HepG2 (cell line): ENCODE data around the gene C1orf74. TPM values are rescaled to one million over a fixed set of nuclear protein-coding genes. Genes with fewer than 3 reads are reported as not detected.

Source experiments
- ESRRA ChIP-seq: sonication (generic); formaldehyde crosslinking; IDR thresholded peaks from 2 replicates; pipeline ENCODE4 v1.5.1; 2020; ENCODE audit warnings: mild to moderate bottlenecking, low read depth, missing genetic modification reagents
- HHEX ChIP-seq: IDR thresholded peaks from 2 replicates; pipeline ENCODE4 v1.6.1; 2016; ENCODE audit warnings: control low read depth
- KDM2A ChIP-seq: sonication (generic); formaldehyde crosslinking; IDR thresholded peaks from 2 replicates; pipeline ENCODE4 v1.4.0; 2020; ENCODE audit warnings: low read depth, missing genetic modification reagents, borderline replicate concordance
- NFYB ChIP-seq: sonication (generic); formaldehyde crosslinking; IDR thresholded peaks from 2 replicates; pipeline ENCODE4 v1.4.0; 2020; ENCODE audit warnings: missing genetic modification reagents
- TMF1 ChIP-seq: sonication (generic); formaldehyde crosslinking; IDR thresholded peaks from 2 replicates; pipeline ENCODE4 v1.8.1; 2022; ENCODE audit warnings: low read depth, missing genetic modification reagents
- TRIM24 ChIP-seq: sonication (generic); formaldehyde crosslinking; IDR thresholded peaks from 2 replicates; pipeline ENCODE4 v1.8.0; 2022; ENCODE audit warnings: mild to moderate bottlenecking, missing genetic modification reagents
- ZBTB3 ChIP-seq: sonication (generic); formaldehyde crosslinking; IDR thresholded peaks from 2 replicates; pipeline ENCODE4 v1.4.0; 2020; ENCODE audit warnings: low read depth, mild to moderate bottlenecking, moderate library complexity, missing genetic modification reagents, borderline replicate concordance
- ZKSCAN8 ChIP-seq: IDR thresholded peaks from 2 replicates; pipeline ENCODE4 v1.6.1; 2016; ENCODE audit warnings: borderline replicate concordance, missing genetic modification reagents, missing compliant biosample characterization
- polyA plus RNA-seq, 8 experiments: library from polyadenylated mRNA; depleted of rRNA in 3 of 8; stranded (reverse) in 7 of 8; unstranded in 1 of 8; fragments of >200 nt; fragmentation: Illumina TruSeq in 4 of 8; extraction: Trizol in 4 of 8; gene quantifications; 2 replicates each; pipeline versions ENCODE4 v1.2.1 to v1.2.3, GENCODE V29; 2011 to 2016; ENCODE audit warnings: low read depth in 4 of 8, missing spikeins in 1 of 8, mixed read lengths in 1 of 8; ENCODE audit not compliant: insufficient read depth in 1 of 8
- total RNA-seq, 5 experiments: library from RNA; depleted of rRNA; stranded (reverse); fragments of >200 nt; fragmentation: Illumina TruSeq; extraction: Trizol; gene quantifications; 2 replicates each; pipeline ENCODE4 v1.2.3, GENCODE V29; 2016; ENCODE audit warnings: low read depth in 1 of 5
- TF ChIP-seq, protein P1 (sequence below), 2 experiments: IDR thresholded peaks; 2 replicates each; pipeline ENCODE4 v1.6.1; 2011 to 2012; ENCODE audit warnings: low read length in 2 of 2, borderline replicate concordance in 1 of 2, low read depth in 1 of 2, mild to moderate bottlenecking in 1 of 2, moderate library complexity in 1 of 2
- TF ChIP-seq, protein P2 (sequence below): sonication (generic); formaldehyde crosslinking; IDR thresholded peaks from 2 replicates; pipeline ENCODE4 v1.4.0; 2020; ENCODE audit warnings: missing genetic modification reagents, borderline replicate concordance
- TF ChIP-seq, protein P3 (sequence below): sonication (generic); formaldehyde crosslinking; IDR thresholded peaks from 2 replicates; pipeline ENCODE4 v1.4.0; 2020; ENCODE audit warnings: missing genetic modification reagents, low read depth, mild to moderate bottlenecking, borderline replicate concordance
- TF ChIP-seq, protein P4 (sequence below): sonication (generic); formaldehyde crosslinking; IDR thresholded peaks from 2 replicates; pipeline ENCODE4 v1.4.0; 2020; ENCODE audit warnings: missing genetic modification reagents, mild to moderate bottlenecking, borderline replicate concordance
- TF ChIP-seq, protein P5 (sequence below): IDR thresholded peaks from 2 replicates; pipeline ENCODE4 v1.6.1; 2016; ENCODE audit warnings: low read depth, missing genetic modification reagents, missing compliant biosample characterization

Gene C1orf74
- total and polyA plus RNA-seq, 2 of the 13 experiments (the other 11 are each of a cell fraction or from before 2014, with no cell fraction given), result 0.33 to 0.71 TPM

DNA sequence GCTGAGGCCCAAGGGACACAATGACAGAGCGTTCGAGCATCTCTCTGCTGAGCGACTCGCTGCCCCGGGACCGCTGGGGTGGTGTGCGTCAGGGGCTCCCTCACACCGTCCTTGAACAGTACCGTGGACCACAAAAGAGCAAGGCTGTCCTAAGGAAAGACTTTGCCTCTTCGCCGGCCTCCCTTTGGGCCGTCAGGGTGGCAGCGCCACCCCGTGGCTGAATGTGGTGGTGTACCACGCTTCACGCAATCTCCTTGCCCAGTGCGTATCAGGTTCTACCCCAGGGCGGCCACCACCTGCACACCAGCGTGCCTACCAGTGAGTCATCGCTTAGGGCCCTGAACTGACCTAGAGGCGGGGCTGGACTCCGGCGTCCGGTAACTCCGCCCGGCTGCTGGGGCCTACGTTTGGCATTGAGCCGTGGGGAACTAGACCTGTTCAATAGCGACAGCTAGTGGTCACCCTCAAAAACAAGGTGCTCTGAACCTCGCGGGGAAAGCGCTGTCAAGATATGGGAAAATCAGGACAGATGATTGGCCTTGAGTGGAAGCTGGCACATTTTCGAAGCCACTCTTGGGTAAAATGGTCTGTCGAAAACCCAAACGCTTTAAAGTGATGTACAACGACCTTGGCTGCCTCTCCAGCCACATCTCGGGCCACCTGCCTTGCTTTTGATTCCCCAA is 36.6 kb downstream of the C1orf74 start (continued):
- TF ChIP-seq TMF1 (CRISPR knock-in tag) (no peak), ZBTB3 (no peak), KDM2A (CRISPR knock-in tag) (peak; percentile 71), ESRRA (CRISPR knock-in tag) (no peak), ZKSCAN8 (CRISPR knock-in tag) (no peak), TRIM24 (CRISPR knock-in tag) (no peak), NFYB (CRISPR knock-in tag) (no peak), HHEX (CRISPR knock-in tag) (no peak)
- TF ChIP-seq, protein P1, sequence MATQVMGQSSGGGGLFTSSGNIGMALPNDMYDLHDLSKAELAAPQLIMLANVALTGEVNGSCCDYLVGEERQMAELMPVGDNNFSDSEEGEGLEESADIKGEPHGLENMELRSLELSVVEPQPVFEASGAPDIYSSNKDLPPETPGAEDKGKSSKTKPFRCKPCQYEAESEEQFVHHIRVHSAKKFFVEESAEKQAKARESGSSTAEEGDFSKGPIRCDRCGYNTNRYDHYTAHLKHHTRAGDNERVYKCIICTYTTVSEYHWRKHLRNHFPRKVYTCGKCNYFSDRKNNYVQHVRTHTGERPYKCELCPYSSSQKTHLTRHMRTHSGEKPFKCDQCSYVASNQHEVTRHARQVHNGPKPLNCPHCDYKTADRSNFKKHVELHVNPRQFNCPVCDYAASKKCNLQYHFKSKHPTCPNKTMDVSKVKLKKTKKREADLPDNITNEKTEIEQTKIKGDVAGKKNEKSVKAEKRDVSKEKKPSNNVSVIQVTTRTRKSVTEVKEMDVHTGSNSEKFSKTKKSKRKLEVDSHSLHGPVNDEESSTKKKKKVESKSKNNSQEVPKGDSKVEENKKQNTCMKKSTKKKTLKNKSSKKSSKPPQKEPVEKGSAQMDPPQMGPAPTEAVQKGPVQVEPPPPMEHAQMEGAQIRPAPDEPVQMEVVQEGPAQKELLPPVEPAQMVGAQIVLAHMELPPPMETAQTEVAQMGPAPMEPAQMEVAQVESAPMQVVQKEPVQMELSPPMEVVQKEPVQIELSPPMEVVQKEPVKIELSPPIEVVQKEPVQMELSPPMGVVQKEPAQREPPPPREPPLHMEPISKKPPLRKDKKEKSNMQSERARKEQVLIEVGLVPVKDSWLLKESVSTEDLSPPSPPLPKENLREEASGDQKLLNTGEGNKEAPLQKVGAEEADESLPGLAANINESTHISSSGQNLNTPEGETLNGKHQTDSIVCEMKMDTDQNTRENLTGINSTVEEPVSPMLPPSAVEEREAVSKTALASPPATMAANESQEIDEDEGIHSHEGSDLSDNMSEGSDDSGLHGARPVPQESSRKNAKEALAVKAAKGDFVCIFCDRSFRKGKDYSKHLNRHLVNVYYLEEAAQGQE (IDR thresholded peaks at IDR 0.05; ENCODE audit: borderline replicate concordance in 1 of 2, low read depth in 1 of 2, low read length in 2 of 2), result no peak
- TF ChIP-seq, protein P2, sequence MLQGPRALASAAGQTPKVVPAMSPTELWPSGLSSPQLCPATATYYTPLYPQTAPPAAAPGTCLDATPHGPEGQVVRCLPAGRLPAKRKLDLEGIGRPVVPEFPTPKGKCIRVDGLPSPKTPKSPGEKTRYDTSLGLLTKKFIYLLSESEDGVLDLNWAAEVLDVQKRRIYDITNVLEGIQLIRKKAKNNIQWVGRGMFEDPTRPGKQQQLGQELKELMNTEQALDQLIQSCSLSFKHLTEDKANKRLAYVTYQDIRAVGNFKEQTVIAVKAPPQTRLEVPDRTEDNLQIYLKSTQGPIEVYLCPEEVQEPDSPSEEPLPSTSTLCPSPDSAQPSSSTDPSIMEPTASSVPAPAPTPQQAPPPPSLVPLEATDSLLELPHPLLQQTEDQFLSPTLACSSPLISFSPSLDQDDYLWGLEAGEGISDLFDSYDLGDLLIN (CRISPR knock-in tag), result no peak
- TF ChIP-seq, protein P3, sequence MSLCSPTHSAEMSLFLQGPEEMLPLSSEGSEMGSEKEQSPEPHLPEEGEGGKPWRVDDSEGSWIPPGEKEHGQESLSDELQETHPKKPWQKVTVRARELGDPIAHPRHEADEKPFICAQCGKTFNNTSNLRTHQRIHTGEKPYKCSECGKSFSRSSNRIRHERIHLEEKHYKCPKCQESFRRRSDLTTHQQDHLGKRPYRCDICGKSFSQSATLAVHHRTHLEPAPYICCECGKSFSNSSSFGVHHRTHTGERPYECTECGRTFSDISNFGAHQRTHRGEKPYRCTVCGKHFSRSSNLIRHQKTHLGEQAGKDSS (CRISPR knock-in tag), result peak; percentile 82; the same call in 1 of the 2 replicates
- TF ChIP-seq, protein P4, sequence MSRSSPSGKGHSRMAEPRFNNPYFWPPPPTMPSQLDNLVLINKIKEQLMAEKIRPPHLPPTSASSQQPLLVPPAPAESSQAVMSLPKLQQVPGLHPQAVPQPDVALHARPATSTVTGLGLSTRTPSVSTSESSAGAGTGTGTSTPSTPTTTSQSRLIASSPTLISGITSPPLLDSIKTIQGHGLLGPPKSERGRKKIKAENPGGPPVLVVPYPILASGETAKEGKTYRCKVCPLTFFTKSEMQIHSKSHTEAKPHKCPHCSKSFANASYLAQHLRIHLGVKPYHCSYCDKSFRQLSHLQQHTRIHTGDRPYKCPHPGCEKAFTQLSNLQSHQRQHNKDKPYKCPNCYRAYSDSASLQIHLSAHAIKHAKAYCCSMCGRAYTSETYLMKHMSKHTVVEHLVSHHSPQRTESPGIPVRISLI, result no peak
- TF ChIP-seq, protein P5, sequence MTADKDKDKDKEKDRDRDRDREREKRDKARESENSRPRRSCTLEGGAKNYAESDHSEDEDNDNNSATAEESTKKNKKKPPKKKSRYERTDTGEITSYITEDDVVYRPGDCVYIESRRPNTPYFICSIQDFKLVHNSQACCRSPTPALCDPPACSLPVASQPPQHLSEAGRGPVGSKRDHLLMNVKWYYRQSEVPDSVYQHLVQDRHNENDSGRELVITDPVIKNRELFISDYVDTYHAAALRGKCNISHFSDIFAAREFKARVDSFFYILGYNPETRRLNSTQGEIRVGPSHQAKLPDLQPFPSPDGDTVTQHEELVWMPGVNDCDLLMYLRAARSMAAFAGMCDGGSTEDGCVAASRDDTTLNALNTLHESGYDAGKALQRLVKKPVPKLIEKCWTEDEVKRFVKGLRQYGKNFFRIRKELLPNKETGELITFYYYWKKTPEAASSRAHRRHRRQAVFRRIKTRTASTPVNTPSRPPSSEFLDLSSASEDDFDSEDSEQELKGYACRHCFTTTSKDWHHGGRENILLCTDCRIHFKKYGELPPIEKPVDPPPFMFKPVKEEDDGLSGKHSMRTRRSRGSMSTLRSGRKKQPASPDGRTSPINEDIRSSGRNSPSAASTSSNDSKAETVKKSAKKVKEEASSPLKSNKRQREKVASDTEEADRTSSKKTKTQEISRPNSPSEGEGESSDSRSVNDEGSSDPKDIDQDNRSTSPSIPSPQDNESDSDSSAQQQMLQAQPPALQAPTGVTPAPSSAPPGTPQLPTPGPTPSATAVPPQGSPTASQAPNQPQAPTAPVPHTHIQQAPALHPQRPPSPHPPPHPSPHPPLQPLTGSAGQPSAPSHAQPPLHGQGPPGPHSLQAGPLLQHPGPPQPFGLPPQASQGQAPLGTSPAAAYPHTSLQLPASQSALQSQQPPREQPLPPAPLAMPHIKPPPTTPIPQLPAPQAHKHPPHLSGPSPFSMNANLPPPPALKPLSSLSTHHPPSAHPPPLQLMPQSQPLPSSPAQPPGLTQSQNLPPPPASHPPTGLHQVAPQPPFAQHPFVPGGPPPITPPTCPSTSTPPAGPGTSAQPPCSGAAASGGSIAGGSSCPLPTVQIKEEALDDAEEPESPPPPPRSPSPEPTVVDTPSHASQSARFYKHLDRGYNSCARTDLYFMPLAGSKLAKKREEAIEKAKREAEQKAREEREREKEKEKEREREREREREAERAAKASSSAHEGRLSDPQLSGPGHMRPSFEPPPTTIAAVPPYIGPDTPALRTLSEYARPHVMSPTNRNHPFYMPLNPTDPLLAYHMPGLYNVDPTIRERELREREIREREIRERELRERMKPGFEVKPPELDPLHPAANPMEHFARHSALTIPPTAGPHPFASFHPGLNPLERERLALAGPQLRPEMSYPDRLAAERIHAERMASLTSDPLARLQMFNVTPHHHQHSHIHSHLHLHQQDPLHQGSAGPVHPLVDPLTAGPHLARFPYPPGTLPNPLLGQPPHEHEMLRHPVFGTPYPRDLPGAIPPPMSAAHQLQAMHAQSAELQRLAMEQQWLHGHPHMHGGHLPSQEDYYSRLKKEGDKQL (CRISPR knock-in tag), result no peak
